HCT116 (cell line): Measurements from ENCODE around the gene RYR2. TPM values are rescaled to one million over a fixed set of nuclear protein-coding genes. Genes with fewer than 3 reads are reported as not detected.

ENCODE experiments used
- ATAC-seq: fragments of 200-7000 bp; cut with Tn5 transposase; 2 replicates; pipeline ENCODE4 v1.9.1; 2020; ENCODE audit warnings: mild to moderate bottlenecking, moderate library complexity
- BruUV-seq: library from RNA; stranded (reverse); fragments of 400-500 nt; replicated peaks from 2 replicates; lab custom pipeline; 2021; lab: Mats Ljungman, UMichigan
- CTCF ChIA-PET: fragments of 300-600 bp; sonication (Branson Sonifier 250); formaldehyde crosslinking; loops from one replicate; lab custom pipeline; 2021; ENCODE audit warnings: antibody characterized with exemption; lab: Charles Lee
- POLR2A ChIA-PET: fragments of 300-600, 350-600 bp; sonication (Branson Sonifier 250); formaldehyde crosslinking; loops from one replicate; lab custom pipeline; 2021; ENCODE audit warnings: antibody characterized with exemption; lab: Charles Lee
- RAD21 ChIA-PET, 2 experiments: fragments of 300-600 bp; sonication (Branson Sonifier 250); formaldehyde crosslinking; loops; one replicate each; lab custom pipeline; 2023; ENCODE audit warnings: low total read pairs in 2 of 2; ENCODE audit not compliant: uncharacterized antibody in 2 of 2, unreplicated experiment in 2 of 2, low non-redundant PET in 1 of 2; lab: Charles Lee
- DNase-seq: peaks from one replicate; pipeline ENCODE4 v3.0.0-alpha.2; 2010; ENCODE audit warnings: low read depth, low spot score
- H2AFZ ChIP-seq: fragments of 200-600 bp; shearing (Covaris generic), sonication (generic); 2 replicates; pipeline ENCODE4 v1.6.1; 2017; ENCODE audit warnings: low read depth, mixed run types, mixed read lengths, antibody characterized with exemption, low read length; ENCODE audit not compliant: poor library complexity, severe bottlenecking
- H3K27ac ChIP-seq: 2 replicates; pipeline ENCODE4 v1.5.1; 2012; ENCODE audit warnings: low read depth, low read length
- H3K27me3 ChIP-seq: fragments of 200-600 bp; sonication (generic); 2 replicates; pipeline ENCODE4 v1.6.1; 2016; ENCODE audit warnings: mixed run types, low read length, mixed read lengths; ENCODE audit not compliant: insufficient read depth
- H3K36me3 ChIP-seq, 2 experiments: fragments of 200-500 bp in 1 of 2; fragments of 200-600 bp in 1 of 2; sonication (Bioruptor generic) in 1 of 2; sonication (generic) in 1 of 2; 2 replicates each; pipeline versions ENCODE4 v1.5.1 to v1.6.1; 2014 to 2016; ENCODE audit warnings: low read length in 2 of 2, inconsistent platforms in 1 of 2, mixed read lengths in 1 of 2, mixed run types in 1 of 2; ENCODE audit not compliant: insufficient read depth in 2 of 2, control insufficient read depth in 1 of 2
- H3K4me1 ChIP-seq, 2 experiments: fragments of 200-600 bp in 1 of 2; sonication (generic) in 1 of 2; 2 replicates each; pipeline versions ENCODE4 v1.5.1 to v1.6.1; 2012 to 2017; ENCODE audit warnings: low read length in 2 of 2, inconsistent platforms in 1 of 2, mild to moderate bottlenecking in 1 of 2, mixed read lengths in 1 of 2, mixed run types in 1 of 2, moderate library complexity in 1 of 2; ENCODE audit not compliant: insufficient read depth in 2 of 2, control insufficient read depth in 1 of 2
- H3K4me2 ChIP-seq: fragments of 200-600 bp; sonication (generic); 2 replicates; pipeline ENCODE4 v1.6.1; 2017; ENCODE audit warnings: mixed run types, low read length, mixed read lengths
- H3K4me3 ChIP-seq, 2 experiments: fragments of 200-600 bp in 1 of 2; sonication (generic) in 1 of 2; replicated peaks in 1 of 2; 2 replicates each; pipeline ENCODE4 v1.5.1; 2011 to 2016; ENCODE audit warnings: low read length in 2 of 2, control low read depth in 1 of 2, low read depth in 1 of 2, mild to moderate bottlenecking in 1 of 2, mixed read lengths in 1 of 2, mixed run types in 1 of 2
- H3K79me2 ChIP-seq: fragments of 200-600 bp; sonication (generic); 2 replicates; pipeline ENCODE4 v1.6.1; 2017; ENCODE audit warnings: mild to moderate bottlenecking, mixed run types, low read length, moderate library complexity, mixed read lengths; ENCODE audit not compliant: insufficient read depth
- H3K9ac ChIP-seq: fragments of 200-600 bp; sonication (generic); 2 replicates; pipeline ENCODE4 v1.6.1; 2016; ENCODE audit warnings: low read length, mixed read lengths
- H3K9me2 ChIP-seq: fragments of 200-600 bp; sonication (generic), shearing (Covaris generic); 2 replicates; pipeline ENCODE4 v1.6.1; 2017; ENCODE audit warnings: mixed run types, mild to moderate bottlenecking, moderate library complexity; ENCODE audit not compliant: insufficient read depth
- H3K9me3 ChIP-seq, 2 experiments: fragments of 200-500 bp in 1 of 2; fragments of 200-600 bp in 1 of 2; sonication (Bioruptor generic) in 1 of 2; sonication (generic) in 1 of 2; 2 replicates each; pipeline ENCODE4 v1.6.1; 2014 to 2017; ENCODE audit warnings: low read length in 2 of 2, mixed read lengths in 2 of 2, inconsistent platforms in 1 of 2, low read depth in 1 of 2, mild to moderate bottlenecking in 1 of 2, mixed run types in 1 of 2, moderate library complexity in 1 of 2; ENCODE audit not compliant: control insufficient read depth in 1 of 2, insufficient read depth in 1 of 2
- H4K20me1 ChIP-seq: fragments of 200-600 bp; sonication (generic), shearing (Covaris generic); 2 replicates; pipeline ENCODE4 v1.6.1; 2017; ENCODE audit warnings: mixed run types, mild to moderate bottlenecking, moderate library complexity; ENCODE audit not compliant: insufficient read depth
- CBX3 ChIP-seq: IDR thresholded peaks from 2 replicates; pipeline ENCODE4 v1.6.1; 2012; ENCODE audit warnings: low read depth
- CEBPB ChIP-seq: IDR thresholded peaks from 2 replicates; pipeline ENCODE4 v1.6.1; 2012; ENCODE audit warnings: low read depth
- CTCF ChIP-seq, 3 experiments: fragments of 200-600 bp in 1 of 3; sonication (generic) in 1 of 3; IDR thresholded peaks in 2 of 3; conservative IDR thresholded peaks in 1 of 3; 2 replicates each; pipeline ENCODE4 v1.5.1; 2012 to 2017; ENCODE audit warnings: low read depth in 2 of 3, low read length in 2 of 3, antibody characterized with exemption in 1 of 3, borderline replicate concordance in 1 of 3, control low read depth in 1 of 3, mild to moderate bottlenecking in 1 of 3, mixed read lengths in 1 of 3, mixed run types in 1 of 3, moderate library complexity in 1 of 3; ENCODE audit not compliant: insufficient read depth in 1 of 3
- EGR1 ChIP-seq: IDR thresholded peaks from 2 replicates; pipeline ENCODE4 v1.6.1; 2012; ENCODE audit warnings: low read depth
- ELF1 ChIP-seq: IDR thresholded peaks from 2 replicates; pipeline ENCODE4 v1.6.1; 2012; ENCODE audit warnings: low read depth, borderline replicate concordance
- EZH2 ChIP-seq: fragments of 200-600 bp; sonication (generic); IDR thresholded peaks from 2 replicates; pipeline ENCODE4 v1.6.1; 2017; ENCODE audit warnings: antibody characterized with exemption, mixed run types
- EZH2phosphoT487 ChIP-seq: fragments of 200-600 bp; IDR thresholded peaks from 2 replicates; pipeline ENCODE4 v1.6.1; 2018; ENCODE audit warnings: antibody characterized with exemption, borderline replicate concordance
- FOSL1 ChIP-seq: IDR thresholded peaks from 2 replicates; pipeline ENCODE4 v1.6.1; 2012; ENCODE audit warnings: low read depth
- POLR2A ChIP-seq: IDR thresholded peaks from 2 replicates; pipeline ENCODE4 v1.7.0; 2011; ENCODE audit warnings: borderline replicate concordance; ENCODE audit not compliant: insufficient read depth, insufficient read length; ENCODE audit errors: extremely low read depth
- POLR2AphosphoS5 ChIP-seq: IDR thresholded peaks from 2 replicates; pipeline ENCODE4 v1.6.1; 2011; ENCODE audit warnings: mild to moderate bottlenecking, low read depth, low read length, moderate library complexity
- RAD21 ChIP-seq: IDR thresholded peaks from 2 replicates; pipeline ENCODE4 v1.6.1; 2012; ENCODE audit warnings: low read depth, mild to moderate bottlenecking
- REST ChIP-seq: IDR thresholded peaks from 2 replicates; pipeline ENCODE4 v1.6.1; 2012; ENCODE audit warnings: low read depth
- SP1 ChIP-seq: IDR thresholded peaks from 2 replicates; pipeline ENCODE4 v1.6.1; 2012; ENCODE audit warnings: low read depth
- SRF ChIP-seq: IDR thresholded peaks from 2 replicates; pipeline ENCODE4 v1.6.1; 2012; ENCODE audit warnings: low read depth
- TCF7L2 ChIP-seq: IDR thresholded peaks from 2 replicates; pipeline ENCODE4 v1.7.0; 2011; ENCODE audit warnings: borderline replicate concordance, inconsistent platforms; ENCODE audit not compliant: insufficient read depth, insufficient read length; ENCODE audit errors: extremely low read depth
- ZBTB33 ChIP-seq: IDR thresholded peaks from 2 replicates; pipeline ENCODE4 v1.6.1; 2011; ENCODE audit warnings: mild to moderate bottlenecking, low read length, moderate library complexity; ENCODE audit not compliant: insufficient replicate concordance; ENCODE audit errors: extremely low read depth
- ZNF274 ChIP-seq: fragments of 200-500 bp; sonication (Bioruptor generic); IDR thresholded peaks from 2 replicates; pipeline ENCODE4 v1.6.1; 2014; ENCODE audit warnings: mild to moderate bottlenecking, low read depth, low read length, inconsistent platforms
- intact Hi-C: fragments of 100-400 bp; cut with micrococcal nuclease; formaldehyde crosslinking; loops from 2 replicates; pipeline ENCODE4 v1.10.0; 2022
- total RNA-seq: library from RNA; stranded (reverse); gene quantifications from one replicate; pipeline ENCODE4 v1.2.1, GENCODE V29; 2021; ENCODE audit not compliant: unreplicated experiment
- TF ChIP-seq, protein P1 (sequence below): IDR thresholded peaks from 2 replicates; pipeline ENCODE4 v1.6.1; 2012
- TF ChIP-seq, protein P2 (sequence below): IDR thresholded peaks from 2 replicates; pipeline ENCODE4 v1.6.1; 2012

The RYR2 gene
- total RNA-seq, 1 experiment from 2014 or later = 0.02 TPM

- no peaks in the 10 kb centered on the region for H3K9me2 ChIP-seq
- CTCF ChIA-PET = no interaction called here
- no peaks in the 10 kb centered on the region for H3K36me3 ChIP-seq
- H3K27me3 ChIP-seq = no peaks in the 10 kb centered on the region
- BruUV-seq = no TSS peak
- POLR2A ChIA-PET = no interaction called here
- RAD21 ChIA-PET = no interaction called here
- no peak for TF ChIP-seq CEBPB
- no peak for TF ChIP-seq RAD21
- TF ChIP-seq, protein P1, sequence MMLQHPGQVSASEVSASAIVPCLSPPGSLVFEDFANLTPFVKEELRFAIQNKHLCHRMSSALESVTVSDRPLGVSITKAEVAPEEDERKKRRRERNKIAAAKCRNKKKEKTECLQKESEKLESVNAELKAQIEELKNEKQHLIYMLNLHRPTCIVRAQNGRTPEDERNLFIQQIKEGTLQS = no peak
- TF ChIP-seq REST = no peak
- TF ChIP-seq EZH2phosphoT487 = no peak
- TF ChIP-seq CTCF (IDR thresholded peaks at IDR 0.05 in 2 of 3, conservative IDR thresholded peaks at IDR 0.05 in 1 of 3; ENCODE audit: borderline replicate concordance in 1 of 3, insufficient read depth in 1 of 3, low read depth in 2 of 3, low read length in 2 of 3) = no peak
- TF ChIP-seq, protein P2, sequence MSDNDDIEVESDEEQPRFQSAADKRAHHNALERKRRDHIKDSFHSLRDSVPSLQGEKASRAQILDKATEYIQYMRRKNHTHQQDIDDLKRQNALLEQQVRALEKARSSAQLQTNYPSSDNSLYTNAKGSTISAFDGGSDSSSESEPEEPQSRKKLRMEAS = no peak
- TF ChIP-seq EZH2 = no peak
- TF ChIP-seq SP1 = no peak
- no peak for TF ChIP-seq FOSL1
- TF ChIP-seq SRF = no peak
- TF ChIP-seq ZBTB33 = no peak
- TF ChIP-seq CBX3 = no peak
- no peak for TF ChIP-seq ZNF274
- TF ChIP-seq POLR2AphosphoS5 = no peak
- TF ChIP-seq EGR1 = no peak
- no peak for TF ChIP-seq POLR2A
- no peak for TF ChIP-seq ELF1
- no peak for TF ChIP-seq TCF7L2
- ATAC-seq (no peak), DNase-seq (no peak)
- H3K4me3 ChIP-seq = no peak overlapping the region
- H3K9ac ChIP-seq = no peak overlapping the region
- H2AFZ ChIP-seq = no peak overlapping the region
- intact Hi-C loops = no loop called here
- H3K9me3 ChIP-seq = no peaks in the 10 kb centered on the region
- H3K4me2 ChIP-seq = no peak overlapping the region
- no peaks in the 10 kb centered on the region for H4K20me1 ChIP-seq
- no peaks in the 10 kb centered on the region for H3K79me2 ChIP-seq
- H3K4me1 ChIP-seq = no peaks in the 10 kb centered on the region
- no peak overlapping the region for H3K27ac ChIP-seq
Measured at GRCh38 chr1:237211540-237211939, 169.6 kb downstream of the RYR2 start.
